Osteocyte (in vitro differentiated cells): ENCODE results near the gene PLRG1. TPM values are rescaled to one million over a fixed set of nuclear protein-coding genes. Genes with fewer than 3 reads are reported as not detected.

Source experiments
- DNase-seq: peaks from one replicate; pipeline ENCODE4 v3.0.0; 2021; ENCODE audit warnings: mixed read lengths; ENCODE audit not compliant: unreplicated experiment; ENCODE audit errors: extremely low spot score
- H3K27ac Mint-ChIP-seq: one replicate; pipeline ENCODE4 v1.8.0; 2021; ENCODE audit warnings: mild to moderate bottlenecking, mixed read lengths; ENCODE audit not compliant: unreplicated experiment
- H3K27me3 Mint-ChIP-seq: one replicate; pipeline ENCODE4 v1.8.0; 2021; ENCODE audit warnings: mixed read lengths; ENCODE audit not compliant: unreplicated experiment
- H3K36me3 Mint-ChIP-seq: one replicate; pipeline ENCODE4 v1.8.0; 2021; ENCODE audit warnings: mixed read lengths; ENCODE audit not compliant: unreplicated experiment
- H3K4me1 Mint-ChIP-seq: one replicate; pipeline ENCODE4 v1.8.0; 2021; ENCODE audit warnings: mixed read lengths; ENCODE audit not compliant: unreplicated experiment
- H3K4me3 Mint-ChIP-seq: one replicate; pipeline ENCODE4 v1.8.0; 2021; ENCODE audit warnings: mild to moderate bottlenecking, moderate library complexity, mixed read lengths; ENCODE audit not compliant: unreplicated experiment
- H3K9me3 Mint-ChIP-seq: one replicate; pipeline ENCODE4 v1.8.0; 2021; ENCODE audit warnings: mixed read lengths; ENCODE audit not compliant: unreplicated experiment
- total RNA-seq: library from RNA; stranded (reverse); gene quantifications from 2 replicates; pipeline ENCODE4 v1.2.1, GENCODE V29; 2021
- TF ChIP-seq, protein P1 (sequence below): fragments of 200-600 bp; sonication (generic); IDR thresholded peaks from 2 replicates; pipeline ENCODE4 v1.5.0; 2021; ENCODE audit warnings: antibody characterized with exemption, mild to moderate bottlenecking, moderate library complexity

PLRG1 gene
- total RNA-seq, 1 donor from 2014 or later: 82.1 TPM

GRCh38 chr4:154593868-154594267 is 43.7 kb upstream of the PLRG1 start:
- no peak overlapping the region for H3K4me3 Mint-ChIP-seq
- TF ChIP-seq, protein P1, sequence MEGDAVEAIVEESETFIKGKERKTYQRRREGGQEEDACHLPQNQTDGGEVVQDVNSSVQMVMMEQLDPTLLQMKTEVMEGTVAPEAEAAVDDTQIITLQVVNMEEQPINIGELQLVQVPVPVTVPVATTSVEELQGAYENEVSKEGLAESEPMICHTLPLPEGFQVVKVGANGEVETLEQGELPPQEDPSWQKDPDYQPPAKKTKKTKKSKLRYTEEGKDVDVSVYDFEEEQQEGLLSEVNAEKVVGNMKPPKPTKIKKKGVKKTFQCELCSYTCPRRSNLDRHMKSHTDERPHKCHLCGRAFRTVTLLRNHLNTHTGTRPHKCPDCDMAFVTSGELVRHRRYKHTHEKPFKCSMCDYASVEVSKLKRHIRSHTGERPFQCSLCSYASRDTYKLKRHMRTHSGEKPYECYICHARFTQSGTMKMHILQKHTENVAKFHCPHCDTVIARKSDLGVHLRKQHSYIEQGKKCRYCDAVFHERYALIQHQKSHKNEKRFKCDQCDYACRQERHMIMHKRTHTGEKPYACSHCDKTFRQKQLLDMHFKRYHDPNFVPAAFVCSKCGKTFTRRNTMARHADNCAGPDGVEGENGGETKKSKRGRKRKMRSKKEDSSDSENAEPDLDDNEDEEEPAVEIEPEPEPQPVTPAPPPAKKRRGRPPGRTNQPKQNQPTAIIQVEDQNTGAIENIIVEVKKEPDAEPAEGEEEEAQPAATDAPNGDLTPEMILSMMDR: no peak
- no peaks in the 10 kb centered on the region for H3K36me3 Mint-ChIP-seq
- H3K9me3 Mint-ChIP-seq: no peaks in the 10 kb centered on the region
- H3K27ac Mint-ChIP-seq: no peak overlapping the region
- peaks cover 12% of the 10 kb centered on the region for H3K27me3 Mint-ChIP-seq
- H3K4me1 Mint-ChIP-seq: no peaks in the 10 kb centered on the region
- DNase-seq: no peak

DNA sequence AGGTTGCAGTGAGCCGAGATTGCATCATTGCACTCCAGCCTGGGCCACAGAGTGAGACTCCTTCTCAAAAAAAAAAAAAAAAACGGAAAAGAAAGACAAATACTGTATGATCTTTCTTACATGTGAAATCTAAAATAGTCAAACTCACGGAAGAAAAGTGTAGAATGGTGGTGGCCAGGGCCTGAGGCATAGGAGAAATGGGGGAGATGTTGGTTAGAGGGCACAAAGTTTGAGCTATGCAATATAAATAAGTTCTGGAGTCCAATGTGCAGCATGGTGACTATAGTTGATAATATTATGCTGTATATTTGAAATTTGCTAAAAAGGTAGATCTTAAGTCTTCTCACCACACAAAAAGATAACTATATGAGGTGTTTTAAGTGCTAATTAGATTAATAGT is 41.7 kb upstream of the PLRG1 start:
- Mint-ChIP-seq H3K4me3 (no peak overlapping the region), H3K27me3 (peaks cover 14% of the 10 kb centered on the region), H3K36me3 (no peaks in the 10 kb centered on the region), H3K4me1 (no peaks in the 10 kb centered on the region), H3K9me3 (no peaks in the 10 kb centered on the region), H3K27ac (no peak overlapping the region)
- TF ChIP-seq, protein P1: no peak
- no peak for DNase-seq

DNA sequence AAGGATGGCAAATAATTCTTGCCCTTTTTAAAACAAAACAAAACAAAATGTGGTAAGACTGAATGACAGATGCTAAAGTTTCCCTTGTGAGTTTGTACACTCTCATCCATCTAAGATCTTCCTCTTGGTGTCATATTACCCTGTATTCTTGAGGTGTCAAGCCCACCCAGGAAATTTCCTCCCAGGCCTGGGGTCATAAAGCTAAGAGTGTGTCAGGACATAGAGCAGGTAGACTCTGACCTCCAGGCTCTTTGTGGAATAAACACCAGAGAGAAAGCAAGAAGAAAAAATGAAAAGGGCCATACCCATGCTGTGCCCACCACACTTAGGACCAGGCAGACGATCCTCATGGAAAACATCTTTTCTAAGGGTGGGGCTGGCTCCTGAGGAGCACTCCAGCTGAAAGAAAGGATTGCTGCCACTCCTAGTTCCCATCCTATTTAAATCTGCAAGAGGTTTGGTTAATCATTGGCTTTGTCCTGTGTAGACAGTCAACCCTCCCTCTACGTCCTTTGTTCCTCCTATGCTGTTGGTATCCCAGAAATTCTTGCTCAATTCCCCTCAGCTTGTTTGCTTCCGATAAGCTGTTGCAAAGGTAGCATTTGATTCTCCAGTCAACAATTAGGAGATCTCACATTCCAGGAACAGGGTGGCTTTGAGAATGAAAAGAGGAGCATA is 40.3 kb upstream of the PLRG1 start, which contains the start of gene FGA:
Gene FGA (minus strand): TSS at position 414 of the 678 bp plus-strand sequence. CDS start 55 bp downstream, at position 359.
- no peaks in the 10 kb centered on the region for H3K36me3 Mint-ChIP-seq
- H3K9me3 Mint-ChIP-seq: no peaks in the 10 kb centered on the region
- H3K27ac Mint-ChIP-seq: no peak within 1 kb of the TSS
- no peak within 1 kb of the TSS for H3K4me3 Mint-ChIP-seq
- peaks cover 14% of the 10 kb centered on the region for H3K27me3 Mint-ChIP-seq
- no peaks in the 10 kb centered on the region for H3K4me1 Mint-ChIP-seq
- DNase-seq: no peak
- TF ChIP-seq, protein P1: no peak

- Mint-ChIP-seq H3K27ac (no peak overlapping the region), H3K36me3 (no peaks in the 10 kb centered on the region), H3K4me3 (no peak overlapping the region), H3K9me3 (no peaks in the 10 kb centered on the region), H3K27me3 (peaks cover 14% of the 10 kb centered on the region), H3K4me1 (no peaks in the 10 kb centered on the region)
- no peak for DNase-seq
- TF ChIP-seq, protein P1: no peak
Measured at GRCh38 chr4:154589296-154590197, 39.3 kb upstream of the PLRG1 start.

- no peak overlapping the region for H3K4me3 Mint-ChIP-seq
- no peak for DNase-seq
- no peaks in the 10 kb centered on the region for H3K36me3 Mint-ChIP-seq
- H3K4me1 Mint-ChIP-seq: no peaks in the 10 kb centered on the region
- TF ChIP-seq, protein P1: no peak
- H3K27ac Mint-ChIP-seq: no peak overlapping the region
- H3K9me3 Mint-ChIP-seq: no peaks in the 10 kb centered on the region
- peaks cover 14% of the 10 kb centered on the region for H3K27me3 Mint-ChIP-seq
Measured at GRCh38 chr4:154588198-154588597, 38.0 kb upstream of the PLRG1 start.
